ENCODE data around the gene TICAM2.

DNA sequence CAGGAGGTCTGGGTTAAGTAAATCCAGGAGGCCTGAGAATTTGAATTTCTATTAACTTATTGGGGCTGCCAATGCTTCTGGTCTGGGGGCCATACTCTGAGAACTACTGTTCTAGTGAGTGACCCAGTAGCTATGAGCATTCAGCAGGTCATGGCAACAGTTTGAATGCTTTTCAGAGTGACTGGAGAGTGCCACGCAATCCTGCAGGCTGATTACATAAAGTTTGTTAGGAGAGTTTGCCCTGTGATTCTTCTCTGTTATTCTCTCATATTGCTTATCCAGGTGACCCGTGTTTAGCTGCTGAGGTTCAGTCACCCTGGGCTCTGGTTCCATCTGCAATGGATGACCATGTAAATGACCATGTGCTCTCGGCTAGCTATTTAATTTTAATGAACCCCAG is 45.8 kb upstream of the TICAM2 start:
- TF ChIP-seq, protein P1, sequence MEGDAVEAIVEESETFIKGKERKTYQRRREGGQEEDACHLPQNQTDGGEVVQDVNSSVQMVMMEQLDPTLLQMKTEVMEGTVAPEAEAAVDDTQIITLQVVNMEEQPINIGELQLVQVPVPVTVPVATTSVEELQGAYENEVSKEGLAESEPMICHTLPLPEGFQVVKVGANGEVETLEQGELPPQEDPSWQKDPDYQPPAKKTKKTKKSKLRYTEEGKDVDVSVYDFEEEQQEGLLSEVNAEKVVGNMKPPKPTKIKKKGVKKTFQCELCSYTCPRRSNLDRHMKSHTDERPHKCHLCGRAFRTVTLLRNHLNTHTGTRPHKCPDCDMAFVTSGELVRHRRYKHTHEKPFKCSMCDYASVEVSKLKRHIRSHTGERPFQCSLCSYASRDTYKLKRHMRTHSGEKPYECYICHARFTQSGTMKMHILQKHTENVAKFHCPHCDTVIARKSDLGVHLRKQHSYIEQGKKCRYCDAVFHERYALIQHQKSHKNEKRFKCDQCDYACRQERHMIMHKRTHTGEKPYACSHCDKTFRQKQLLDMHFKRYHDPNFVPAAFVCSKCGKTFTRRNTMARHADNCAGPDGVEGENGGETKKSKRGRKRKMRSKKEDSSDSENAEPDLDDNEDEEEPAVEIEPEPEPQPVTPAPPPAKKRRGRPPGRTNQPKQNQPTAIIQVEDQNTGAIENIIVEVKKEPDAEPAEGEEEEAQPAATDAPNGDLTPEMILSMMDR (IDR thresholded peaks at IDR 0.05), result no peak
- no peak for TF ChIP-seq POLR2AphosphoS5 (IDR thresholded peaks at IDR 0.05)

Data from gastroesophageal sphincter (tissue), 3 donors.